ENCODE results near the gene POLR3H. TPM values are rescaled to one million over a fixed set of nuclear protein-coding genes. Genes with fewer than 3 reads are reported as not detected.
"Not testable (repeated sequence)": the region's sequence is repeated elsewhere in the genome, so short reads cannot be mapped to it uniquely, and the experiment has no call there.

The POLR3H gene
- total and polyA plus RNA-seq, 2 donors (not counting 3 experiments of a cell fraction or from before 2014, with no cell fraction given) = 31.2 to 39.4 TPM

- dilution Hi-C loops (cut with MboI; ENCODE audit: extremely low pct_ligation_motif_present, low sequenced_read_pairs); DNase-seq (ENCODE audit: low read depth, low spot score): not testable (repeated sequence)
Measured at GRCh38 chr22:41572305-41572704, 28.0 kb upstream of the POLR3H start.

GRCh38 chr22:41571786-41572185 lies 27.5 kb upstream of the POLR3H start:
- Histone ChIP-seq H4K20me1 (replicated peaks; ENCODE audit: control insufficient read depth, extremely low read depth, insufficient read depth, low read length) (no peaks in the 10 kb centered on the region), H3K9ac (replicated peaks; ENCODE audit: extremely low read depth, insufficient read depth, low read length) (no peak overlapping the region), H3K4me3 (replicated peaks in 1 of 3; ENCODE audit: insufficient read depth in 1 of 3, low read depth in 1 of 3, low read length in 3 of 3) (no peak overlapping the region), H3K4me2 (ENCODE audit: insufficient read depth, low read length) (no peak overlapping the region), H3K9me3 (replicated peaks; ENCODE audit: control insufficient read depth, insufficient read depth, low read length) (no peaks in the 10 kb centered on the region), H2AFZ (ENCODE audit: low read depth, low read length) (no peak overlapping the region), H3K4me1 (ENCODE audit: control insufficient read depth, extremely low read depth, insufficient read depth, low read length) (no peaks in the 10 kb centered on the region), H3K79me2 (ENCODE audit: control insufficient read depth, insufficient read depth, low read length) (no peaks in the 10 kb centered on the region), H3K27ac (ENCODE audit: insufficient read depth, low read depth, low read length) (no peak overlapping the region), H3K9me1 (replicated peaks; ENCODE audit: control insufficient read depth, extremely low read depth, insufficient read depth, low read length) (no peaks in the 10 kb centered on the region), H3K36me3 (ENCODE audit: control insufficient read depth in 2 of 2, extremely low read depth in 1 of 2, insufficient read depth in 2 of 2, low read length in 2 of 2) (no peaks in the 10 kb centered on the region), H3K27me3 (ENCODE audit: control insufficient read depth in 2 of 2, insufficient read depth in 2 of 2, low read length in 2 of 2) (no peaks in the 10 kb centered on the region)
- no peak for DNase-seq (ENCODE audit: low read depth, low spot score)
- ChIA-PET CTCF (no interaction called here), POLR2A (no interaction called here)
- dilution Hi-C loops (cut with MboI; ENCODE audit: extremely low pct_ligation_motif_present, low sequenced_read_pairs) = no loop called here
- no peak for FAIRE-seq
- intact Hi-C loops (cut with micrococcal nuclease) = no loop called here
- TF ChIP-seq JUN (IDR thresholded peaks at IDR 0.05; ENCODE audit: borderline replicate concordance, insufficient read depth, insufficient read length, low read depth) (no peak), MAX (IDR thresholded peaks at IDR 0.05; ENCODE audit: insufficient read depth, insufficient read length) (no peak), FOS (IDR thresholded peaks at IDR 0.05; ENCODE audit: borderline replicate concordance, insufficient read depth, low read length) (no peak), POLR2A (IDR thresholded peaks at IDR 0.05; ENCODE audit: low read depth, low read length) (no peak), POLR2AphosphoS5 (IDR thresholded peaks at IDR 0.05; ENCODE audit: insufficient read depth, low read depth, low read length) (no peak)
- BruUV-seq (replicated peaks) = no TSS peak

More at GRCh38 chr22:41572305-41572704, 28.0 kb upstream of the POLR3H start:
- H2AFZ ChIP-seq (ENCODE audit: low read depth, low read length); BruUV-seq (replicated peaks); H3K36me3 ChIP-seq (ENCODE audit: control insufficient read depth in 2 of 2, extremely low read depth in 1 of 2, insufficient read depth in 2 of 2, low read length in 2 of 2); H4K20me1 ChIP-seq (replicated peaks; ENCODE audit: control insufficient read depth, extremely low read depth, insufficient read depth, low read length); H3K27me3 ChIP-seq (ENCODE audit: control insufficient read depth in 2 of 2, insufficient read depth in 2 of 2, low read length in 2 of 2); intact Hi-C loops (cut with micrococcal nuclease); FAIRE-seq; H3K4me2 ChIP-seq (ENCODE audit: insufficient read depth, low read length); H3K27ac ChIP-seq (ENCODE audit: insufficient read depth, low read depth, low read length); H3K9me1 ChIP-seq (replicated peaks; ENCODE audit: control insufficient read depth, extremely low read depth, insufficient read depth, low read length); H3K79me2 ChIP-seq (ENCODE audit: control insufficient read depth, insufficient read depth, low read length); H3K4me3 ChIP-seq (replicated peaks in 1 of 3; ENCODE audit: insufficient read depth in 1 of 3, low read depth in 1 of 3, low read length in 3 of 3); H3K4me1 ChIP-seq (ENCODE audit: control insufficient read depth, extremely low read depth, insufficient read depth, low read length); H3K9ac ChIP-seq (replicated peaks; ENCODE audit: extremely low read depth, insufficient read depth, low read length); POLR2A ChIA-PET; H3K9me3 ChIP-seq (replicated peaks; ENCODE audit: control insufficient read depth, insufficient read depth, low read length): not testable (repeated sequence)
- CTCF ChIA-PET = interaction anchor here (0.6 kb wide), 1 partner anchor 29 kb away, joined by 3 read pairs; the partner anchor contains the start of gene POLR3H

All from endothelial cell of umbilical vein (primary cell).